DMS79 (cell line): ENCODE results near the gene SPPL2B.

Source experiments
- DNase-seq: peaks from one replicate; lab custom pipeline; 2025; lab: John Stamatoyannopoulos, UW

SPPL2B gene

GRCh38 chr19:2355168-2356035 is 26.9 kb downstream of the SPPL2B start:
- DNase-seq = no peak

- DNase-seq = no peak
These were observed 27.7 kb downstream of the SPPL2B start for GRCh38 chr19:2356036-2356646.

GRCh38 chr19:2357279-2358206 is 29.1 kb downstream of the SPPL2B start:
- DNase-seq = no peak

GRCh38 chr19:2358548-2359173 is 30.2 kb downstream of the SPPL2B start:
- no peak for DNase-seq

GRCh38 chr19:2359992-2360685 is 31.7 kb downstream of the SPPL2B start, which contains the start of gene TMPRSS9:
Gene TMPRSS9, plus strand, starts transcription at chr19:2360265. Its CDS starts 29,521 bp downstream, at chr19:2389786.
- DNase-seq = no peak

- no peak for DNase-seq
These were observed 32.3 kb downstream of the SPPL2B start for GRCh38 chr19:2360833-2361232.

- DNase-seq = no peak
These were observed 33.0 kb downstream of the SPPL2B start for GRCh38 chr19:2361246-2362045.

- DNase-seq = no peak
These were observed 33.8 kb downstream of the SPPL2B start for GRCh38 chr19:2362046-2362969.

- DNase-seq = no peak
These were observed 34.5 kb downstream of the SPPL2B start for GRCh38 chr19:2362970-2363300.

GRCh38 chr19:2363419-2363818 is 34.9 kb downstream of the SPPL2B start:
- no peak for DNase-seq

GRCh38 chr19:2365201-2365970 is 36.9 kb downstream of the SPPL2B start:
- DNase-seq = no peak

- DNase-seq = no peak
These were observed 43.2 kb downstream of the SPPL2B start for GRCh38 chr19:2371656-2372055.

GRCh38 chr19:2372076-2372612 is 43.7 kb downstream of the SPPL2B start:
- DNase-seq = no peak

GRCh38 chr19:2374808-2375207 is 46.3 kb downstream of the SPPL2B start:
- no peak for DNase-seq

- DNase-seq = no peak
These were observed 47.1 kb downstream of the SPPL2B start for GRCh38 chr19:2375353-2376121.

GRCh38 chr19:2376784-2377519 is 48.5 kb downstream of the SPPL2B start:
- no peak for DNase-seq

GRCh38 chr19:2380567-2380966 is 52.1 kb downstream of the SPPL2B start:
- no peak for DNase-seq
